Bronchial epithelial cell (primary cell): ENCODE measurements around the gene GALK2. TPM values are rescaled to one million over a fixed set of nuclear protein-coding genes. Genes with fewer than 3 reads are reported as not detected.

ENCODE experiments used
- DNase-seq: peaks from one replicate; pipeline ENCODE4 v3.0.0-alpha.2; 2010; ENCODE audit warnings: low read depth
- FAIRE-seq: peaks from 2 replicates; lab custom pipeline; 2011; peaks lifted over from hg19 to GRCh38; lab: Jason Lieb, UNC
- H3K27me3 ChIP-seq: 2 replicates; pipeline ENCODE4 v1.5.1; 2011; ENCODE audit warnings: low read length; ENCODE audit not compliant: control insufficient read depth, insufficient read depth
- H3K36me3 ChIP-seq: 2 replicates; pipeline ENCODE4 v1.5.1; 2011; ENCODE audit warnings: low read length; ENCODE audit not compliant: control insufficient read depth, insufficient read depth
- H3K4me3 ChIP-seq: 2 replicates; pipeline ENCODE4 v1.5.1; 2011; ENCODE audit warnings: mild to moderate bottlenecking, low read depth, low read length, control low read depth
- total RNA-seq: library from RNA; depleted of rRNA; stranded (reverse); fragments of >200 nt; gene quantifications from 2 replicates; pipeline ENCODE4 v1.2.1, GENCODE V29; 2014
- TF ChIP-seq, protein P1 (sequence below): IDR thresholded peaks from 2 replicates; pipeline ENCODE4 v1.5.1; 2011; ENCODE audit warnings: mild to moderate bottlenecking, moderate library complexity, low read length, control low read depth, inconsistent platforms; ENCODE audit not compliant: insufficient read depth, severe bottlenecking

The GALK2 gene
- total RNA-seq, 1 donor from 2014 or later = 67.9 TPM

DNA sequence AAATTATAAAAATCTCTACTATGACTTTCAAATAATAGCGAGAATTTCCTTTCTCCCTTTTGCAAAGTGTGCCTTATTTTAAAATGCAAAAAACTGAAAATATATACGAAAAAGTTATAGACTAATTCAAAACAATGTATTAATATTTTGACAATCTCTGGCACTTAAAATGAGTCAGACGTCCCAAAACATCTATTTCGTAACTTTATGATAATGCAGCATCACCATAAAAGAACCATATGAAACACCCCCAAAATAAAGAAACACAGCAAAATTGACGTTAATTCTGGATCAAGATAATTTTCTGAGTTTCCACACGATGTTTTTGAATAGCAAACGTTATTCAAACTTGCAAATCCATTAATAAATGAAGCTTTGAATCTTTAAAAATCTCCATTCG lies 15.7 kb upstream of the GALK2 start:
- TF ChIP-seq, protein P1, sequence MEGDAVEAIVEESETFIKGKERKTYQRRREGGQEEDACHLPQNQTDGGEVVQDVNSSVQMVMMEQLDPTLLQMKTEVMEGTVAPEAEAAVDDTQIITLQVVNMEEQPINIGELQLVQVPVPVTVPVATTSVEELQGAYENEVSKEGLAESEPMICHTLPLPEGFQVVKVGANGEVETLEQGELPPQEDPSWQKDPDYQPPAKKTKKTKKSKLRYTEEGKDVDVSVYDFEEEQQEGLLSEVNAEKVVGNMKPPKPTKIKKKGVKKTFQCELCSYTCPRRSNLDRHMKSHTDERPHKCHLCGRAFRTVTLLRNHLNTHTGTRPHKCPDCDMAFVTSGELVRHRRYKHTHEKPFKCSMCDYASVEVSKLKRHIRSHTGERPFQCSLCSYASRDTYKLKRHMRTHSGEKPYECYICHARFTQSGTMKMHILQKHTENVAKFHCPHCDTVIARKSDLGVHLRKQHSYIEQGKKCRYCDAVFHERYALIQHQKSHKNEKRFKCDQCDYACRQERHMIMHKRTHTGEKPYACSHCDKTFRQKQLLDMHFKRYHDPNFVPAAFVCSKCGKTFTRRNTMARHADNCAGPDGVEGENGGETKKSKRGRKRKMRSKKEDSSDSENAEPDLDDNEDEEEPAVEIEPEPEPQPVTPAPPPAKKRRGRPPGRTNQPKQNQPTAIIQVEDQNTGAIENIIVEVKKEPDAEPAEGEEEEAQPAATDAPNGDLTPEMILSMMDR = no peak
- FAIRE-seq = no peak
- no peaks in the 10 kb centered on the region for H3K27me3 ChIP-seq
- DNase-seq = no peak
- H3K36me3 ChIP-seq = no peaks in the 10 kb centered on the region
- peak overlapping the region; percentile 99 for H3K4me3 ChIP-seq

DNA sequence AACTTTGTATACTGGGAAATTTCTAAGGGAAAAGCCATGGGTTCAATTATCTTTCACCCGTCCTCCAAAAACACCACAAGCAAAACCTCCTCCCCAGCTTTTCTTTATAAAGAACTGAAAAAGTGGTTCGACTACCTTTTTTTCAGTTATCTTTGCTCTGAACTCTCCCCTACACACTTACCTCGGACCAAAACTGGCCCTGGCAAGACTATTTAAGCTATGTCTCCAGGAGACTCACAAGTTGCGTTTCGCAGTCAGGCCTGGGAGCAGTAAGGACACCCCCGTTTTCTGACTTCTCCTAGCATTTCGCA lies 15.3 kb upstream of the GALK2 start:
- DNase-seq = no peak
- FAIRE-seq = no peak
- TF ChIP-seq, protein P1 = no peak
- H3K4me3 ChIP-seq = peak overlapping the region; percentile 99
- H3K36me3 ChIP-seq = no peaks in the 10 kb centered on the region
- no peaks in the 10 kb centered on the region for H3K27me3 ChIP-seq

DNA sequence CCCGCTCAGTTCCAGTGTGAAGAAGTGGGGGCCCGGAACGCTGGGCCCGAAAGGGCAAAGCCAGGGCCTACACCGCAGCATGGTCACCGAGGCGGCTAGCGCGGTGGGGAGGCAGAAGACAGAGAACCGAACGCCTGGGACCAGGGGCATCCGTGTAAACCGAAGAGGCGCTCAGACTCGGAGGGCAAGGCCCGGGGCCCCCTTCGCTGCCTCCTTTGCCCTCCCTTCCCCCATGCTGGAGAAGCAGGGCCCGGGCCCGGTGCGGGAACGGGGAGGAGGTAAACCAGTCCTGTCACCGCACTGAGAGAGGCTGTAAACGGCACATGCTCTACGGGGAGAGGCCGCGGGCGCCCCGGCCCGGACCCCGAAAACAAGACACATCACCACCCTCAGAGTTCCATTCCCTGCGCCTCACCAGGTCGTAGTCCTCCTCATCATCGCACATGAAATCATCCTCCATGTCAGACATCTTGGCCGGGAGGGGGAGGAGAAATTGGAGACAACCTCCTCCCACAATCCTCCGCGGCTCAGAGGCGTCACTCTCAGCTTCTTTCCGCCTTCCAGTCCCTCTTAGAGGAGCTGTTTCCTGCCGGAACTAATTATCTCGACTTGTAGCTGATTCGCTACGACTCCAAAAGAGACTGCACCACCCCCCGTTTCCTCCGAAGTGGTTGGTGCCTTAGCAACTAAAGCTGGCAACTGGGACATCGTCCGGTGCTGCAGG lies 14.8 kb upstream of the GALK2 start, which contains the start of gene COPS2:
TSS of gene COPS2 (minus strand) at position 490 of the 724 bp plus-strand sequence. CDS start at position 469, 21 bp downstream.
- no peaks in the 10 kb centered on the region for H3K36me3 ChIP-seq
- peak within 1 kb of the TSS; percentile 99 for H3K4me3 ChIP-seq
- TF ChIP-seq, protein P1 = no peak
- peak; percentile 7 for FAIRE-seq
- H3K27me3 ChIP-seq = no peaks in the 10 kb centered on the region
- peak; percentile 98 for DNase-seq

DNA sequence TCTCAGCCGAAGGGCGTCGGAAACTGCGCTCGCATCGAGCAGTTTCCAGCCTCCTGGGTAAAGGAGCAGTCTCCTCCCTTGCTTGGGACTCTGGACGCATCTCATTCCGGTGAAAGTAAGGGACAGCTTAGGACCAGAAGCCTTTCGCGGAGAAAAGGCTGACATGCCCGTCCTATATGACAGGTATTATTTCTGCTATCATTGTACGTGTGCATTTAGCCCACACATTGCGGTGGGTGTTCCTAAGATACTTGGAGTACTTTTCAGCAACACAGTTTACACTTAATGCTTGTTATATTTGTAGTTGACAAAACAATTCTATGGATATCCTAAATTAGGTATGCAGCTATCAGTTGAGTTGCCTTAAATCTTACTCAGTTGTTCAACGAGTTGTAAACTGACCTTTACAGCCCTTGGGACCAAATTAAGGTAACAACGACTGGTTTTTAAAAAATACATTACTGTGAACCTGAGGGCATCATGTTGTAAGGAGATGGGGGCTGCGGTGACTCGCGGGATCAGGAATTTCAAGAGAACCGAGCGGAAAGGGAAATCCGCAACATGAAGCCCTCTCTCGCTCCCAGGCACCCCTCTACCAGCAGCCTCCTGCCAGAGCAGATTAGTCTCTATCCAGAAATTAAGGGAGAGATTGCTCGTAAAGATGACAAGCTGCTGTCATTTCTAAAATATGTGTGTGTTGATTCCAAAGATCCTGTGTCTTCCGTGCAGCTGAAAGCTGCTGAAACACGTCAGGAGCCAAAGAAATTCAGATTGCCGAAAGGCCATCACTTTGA lies 14.0 kb upstream of the GALK2 start:
- DNase-seq (no peak), FAIRE-seq (no peak)
- TF ChIP-seq, protein P1 = no peak
- H3K4me3 ChIP-seq = peak overlapping the region; percentile 99
- no peaks in the 10 kb centered on the region for H3K36me3 ChIP-seq
- H3K27me3 ChIP-seq = no peaks in the 10 kb centered on the region

DNA sequence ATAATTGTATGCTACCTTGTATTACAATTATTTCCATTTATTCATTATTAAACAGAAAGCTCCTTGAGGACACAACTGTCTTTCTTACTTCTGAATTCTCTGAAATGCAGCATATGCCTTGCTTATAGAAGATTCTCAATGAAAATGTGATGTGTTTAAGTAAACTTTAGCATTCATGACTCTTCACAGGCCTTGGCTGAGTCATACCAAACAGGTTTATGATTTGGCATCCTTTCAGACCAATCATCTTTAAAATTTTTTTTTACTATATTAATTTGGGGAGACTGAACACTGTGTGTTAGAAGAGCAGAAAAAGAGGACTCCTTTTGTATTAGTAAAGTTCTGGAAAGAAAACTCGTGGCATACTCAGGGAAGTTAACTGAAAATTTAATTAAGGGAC lies 6.4 kb upstream of the GALK2 start:
- Histone ChIP-seq H3K27me3 (no peaks in the 10 kb centered on the region), H3K4me3 (no peak overlapping the region), H3K36me3 (no peaks in the 10 kb centered on the region)
- FAIRE-seq (no peak), DNase-seq (peak; percentile 73)
- TF ChIP-seq, protein P1 = no peak
